CD14-positive monocyte (primary cell): ENCODE results near the gene TMEM222. TPM values are rescaled to one million over a fixed set of nuclear protein-coding genes. Genes with fewer than 3 reads are reported as not detected.

Experiments
- DNase-seq, 3 donors: peaks; one replicate each; pipeline ENCODE4 v3.0.0-alpha.2; 2011 to 2022
- H2AFZ ChIP-seq: 2 replicates; pipeline ENCODE4 v1.6.0; 2012; ENCODE audit warnings: mild to moderate bottlenecking, low read depth, low read length, inconsistent platforms; ENCODE audit not compliant: insufficient read depth, poor library complexity, severe bottlenecking
- H3K27ac ChIP-seq, 2 donors: 1 replicate in 1 of 2; 2 replicates in 1 of 2; pipeline ENCODE4 v1.5.1; 2012 to 2013; ENCODE audit warnings: low read length in 2 of 2, control low read depth in 1 of 2, inconsistent platforms in 1 of 2, low read depth in 1 of 2, mild to moderate bottlenecking in 1 of 2
- H3K27me3 ChIP-seq, 2 donors: one replicate each; pipeline versions ENCODE4 v1.6.0 to v1.6.1; 2011 to 2013; ENCODE audit warnings: low read length in 2 of 2; ENCODE audit not compliant: control insufficient read depth in 2 of 2, insufficient read depth in 2 of 2
- H3K36me3 ChIP-seq, 2 donors: replicated peaks in 1 of 2; 1 replicate in 1 of 2; 2 replicates in 1 of 2; pipeline versions ENCODE4 v1.5.1 to v1.6.1; 2012 to 2013; ENCODE audit warnings: low read length in 2 of 2, control low read depth in 1 of 2, inconsistent platforms in 1 of 2, mild to moderate bottlenecking in 1 of 2; ENCODE audit not compliant: insufficient read depth in 2 of 2, control insufficient read depth in 1 of 2
- H3K4me1 ChIP-seq, 2 donors: 1 replicate in 1 of 2; 2 replicates in 1 of 2; pipeline versions ENCODE4 v1.5.1 to v1.6.1; 2012 to 2013; ENCODE audit warnings: low read length in 2 of 2, control low read depth in 1 of 2, inconsistent platforms in 1 of 2, mild to moderate bottlenecking in 1 of 2, moderate library complexity in 1 of 2; ENCODE audit not compliant: insufficient read depth in 2 of 2, control insufficient read depth in 1 of 2
- H3K4me2 ChIP-seq: replicated peaks from 2 replicates; pipeline ENCODE3; 2012; ENCODE audit warnings: low read length, moderate library complexity, mild to moderate bottlenecking; ENCODE audit not compliant: poor library complexity, severe bottlenecking; ENCODE audit errors: extremely low read depth
- H3K4me3 ChIP-seq, 3 experiments: fragments of 200-600 bp in 1 of 3; sonication (generic) in 1 of 3; replicated peaks in 1 of 3; 1 replicate in 2 of 3; 2 replicates in 1 of 3; pipeline ENCODE4 v1.5.1; 2011 to 2013; ENCODE audit warnings: low read length in 3 of 3, mild to moderate bottlenecking in 3 of 3, control low read depth in 2 of 3, low read depth in 2 of 3, inconsistent platforms in 1 of 3, moderate library complexity in 1 of 3
- H3K79me2 ChIP-seq: 2 replicates; pipeline ENCODE4 v1.6.0; 2012; ENCODE audit warnings: mild to moderate bottlenecking, control low read depth, inconsistent platforms, low read length, moderate library complexity; ENCODE audit not compliant: insufficient read depth
- H3K9ac ChIP-seq: 2 replicates; pipeline ENCODE4 v1.6.0; 2017; ENCODE audit warnings: low read length, mild to moderate bottlenecking; ENCODE audit not compliant: insufficient read depth, poor library complexity, severe bottlenecking
- H3K9me3 ChIP-seq, 2 donors: replicated peaks in 1 of 2; 1 replicate in 1 of 2; 2 replicates in 1 of 2; pipeline versions ENCODE4 v1.5.1 to v1.6.1; 2012 to 2013; ENCODE audit warnings: low read length in 2 of 2, control low read depth in 1 of 2; ENCODE audit not compliant: control insufficient read depth in 1 of 2, insufficient read depth in 1 of 2
- H4K20me1 ChIP-seq: 2 replicates; pipeline ENCODE4 v1.6.0; 2012; ENCODE audit warnings: mild to moderate bottlenecking, low read length, control low read depth, moderate library complexity; ENCODE audit not compliant: insufficient read depth
- H3K27ac Mint-ChIP-seq, 7 donors: one replicate each; pipeline ENCODE4 v1.8.0; 2020; ENCODE audit warnings: mild to moderate bottlenecking in 7 of 7, mixed read lengths in 7 of 7, moderate library complexity in 6 of 7, inconsistent platforms in 2 of 7
- H3K27me3 Mint-ChIP-seq, 3 donors: one replicate each; pipeline ENCODE4 v1.8.0; 2021 to 2022; ENCODE audit warnings: low read depth in 3 of 3, mild to moderate bottlenecking in 3 of 3, mixed read lengths in 3 of 3, moderate library complexity in 3 of 3, inconsistent platforms in 1 of 3
- H3K36me3 Mint-ChIP-seq, 2 donors: one replicate each; pipeline ENCODE4 v1.8.0; 2020; ENCODE audit warnings: mixed read lengths in 2 of 2, inconsistent platforms in 1 of 2, mild to moderate bottlenecking in 1 of 2
- H3K4me1 Mint-ChIP-seq: one replicate; pipeline ENCODE4 v1.8.0; 2020; ENCODE audit warnings: mild to moderate bottlenecking, mixed read lengths
- H3K4me3 Mint-ChIP-seq, 2 donors: one replicate each; pipeline ENCODE4 v1.8.0; 2020; ENCODE audit warnings: mild to moderate bottlenecking in 2 of 2, mixed read lengths in 2 of 2, moderate library complexity in 1 of 2
- H3K9me3 Mint-ChIP-seq, 7 donors: one replicate each; pipeline ENCODE4 v1.8.0; 2020 to 2022; ENCODE audit warnings: mixed read lengths in 7 of 7, mild to moderate bottlenecking in 6 of 7, moderate library complexity in 6 of 7, inconsistent platforms in 2 of 7
- WGBS: methylation state at CpG from one replicate; pipeline ENCODE4 v1.1.5; 2013; ENCODE audit warnings: missing lambda C conversion rate; ENCODE audit not compliant: insufficient coverage; 5-methylcytosine and 5-hydroxymethylcytosine counted together
- intact Hi-C, 2 donors: fragments of 100-400 bp; cut with micrococcal nuclease; formaldehyde crosslinking; loops; one replicate each; pipeline versions ENCODE4 v1.15.0 to v1.15.1; 2023
- polyA plus RNA-seq, 3 donors: library from polyadenylated mRNA; depleted of rRNA in 1 of 3; unstranded in 2 of 3; stranded (reverse) in 1 of 3; fragments of 300-500 nt in 2 of 3; fragments of >200 nt in 1 of 3; fragmentation: Illumina TruSeq in 2 of 3; gene quantifications; 1 replicate in 2 of 3; 2 replicates in 1 of 3; pipeline ENCODE4 v1.2.3, GENCODE V29; 2012 to 2021
- TF ChIP-seq, protein P1 (sequence below): fragments of 200-600 bp; IDR thresholded peaks from one replicate; pipeline ENCODE4 v1.8.0; 2022; ENCODE audit warnings: antibody characterized with exemption, mild to moderate bottlenecking

Gene TMEM222
- polyA plus RNA-seq, 3 donors, result 23.2 to 29.0 (median 24.6) TPM

DNA sequence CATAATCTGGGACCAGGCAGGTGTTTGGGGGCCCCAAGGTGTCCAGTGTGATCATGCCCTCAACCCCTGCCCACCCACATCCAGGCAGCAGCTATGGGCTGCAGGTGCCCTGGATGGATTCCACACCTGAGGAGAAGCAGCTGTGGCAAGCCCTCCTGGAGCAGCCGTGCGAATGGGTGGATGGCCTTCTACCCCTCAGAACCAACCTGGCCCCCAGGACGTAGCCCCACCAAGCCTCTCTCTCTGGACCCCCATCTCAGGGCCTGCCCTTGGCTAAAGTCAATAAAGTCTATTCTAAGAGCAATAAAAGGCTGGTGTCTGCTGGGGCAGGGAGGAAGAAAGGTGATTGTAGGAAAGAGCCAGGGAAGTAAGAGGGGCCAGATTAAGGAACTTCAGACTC lies 31.7 kb downstream of the TMEM222 start:
- Histone ChIP-seq H4K20me1 (peaks cover 9% of the 10 kb centered on the region), H2AFZ (no peak overlapping the region), H3K79me2 (no peaks in the 10 kb centered on the region), H3K4me1 (peaks cover 18 to 33% of the 10 kb centered on the region in 2 donors), H3K9me3 (no peaks in the 10 kb centered on the region), H3K4me3 (no peak overlapping the region), H3K27me3 (peaks cover 0 to 2% of the 10 kb centered on the region in 2 donors), H3K4me2 (no peak overlapping the region), H3K27ac (no peak overlapping the region), H3K9ac (no peak overlapping the region), H3K36me3 (peaks cover 29 to 46% of the 10 kb centered on the region in 2 donors)
- no peak overlapping the region for H3K27ac Mint-ChIP-seq
- no peak for DNase-seq
- no CpG with 5 or more reads among the region's 3 CpGs for WGBS
- H3K4me3 Mint-ChIP-seq, result no peak overlapping the region
- peaks cover 1 to 14% (median 4%) of the 10 kb centered on the region in 3 donors for H3K27me3 Mint-ChIP-seq
- peaks cover 0 to 2% (median 0%) of the 10 kb centered on the region in 7 donors for H3K9me3 Mint-ChIP-seq
- H3K36me3 Mint-ChIP-seq, result peaks cover 16 to 75% of the 10 kb centered on the region in 2 donors
- intact Hi-C loops, result no loop called here
- H3K4me1 Mint-ChIP-seq, result peaks cover 18% of the 10 kb centered on the region
- TF ChIP-seq, protein P1, sequence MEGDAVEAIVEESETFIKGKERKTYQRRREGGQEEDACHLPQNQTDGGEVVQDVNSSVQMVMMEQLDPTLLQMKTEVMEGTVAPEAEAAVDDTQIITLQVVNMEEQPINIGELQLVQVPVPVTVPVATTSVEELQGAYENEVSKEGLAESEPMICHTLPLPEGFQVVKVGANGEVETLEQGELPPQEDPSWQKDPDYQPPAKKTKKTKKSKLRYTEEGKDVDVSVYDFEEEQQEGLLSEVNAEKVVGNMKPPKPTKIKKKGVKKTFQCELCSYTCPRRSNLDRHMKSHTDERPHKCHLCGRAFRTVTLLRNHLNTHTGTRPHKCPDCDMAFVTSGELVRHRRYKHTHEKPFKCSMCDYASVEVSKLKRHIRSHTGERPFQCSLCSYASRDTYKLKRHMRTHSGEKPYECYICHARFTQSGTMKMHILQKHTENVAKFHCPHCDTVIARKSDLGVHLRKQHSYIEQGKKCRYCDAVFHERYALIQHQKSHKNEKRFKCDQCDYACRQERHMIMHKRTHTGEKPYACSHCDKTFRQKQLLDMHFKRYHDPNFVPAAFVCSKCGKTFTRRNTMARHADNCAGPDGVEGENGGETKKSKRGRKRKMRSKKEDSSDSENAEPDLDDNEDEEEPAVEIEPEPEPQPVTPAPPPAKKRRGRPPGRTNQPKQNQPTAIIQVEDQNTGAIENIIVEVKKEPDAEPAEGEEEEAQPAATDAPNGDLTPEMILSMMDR, result no peak

DNA sequence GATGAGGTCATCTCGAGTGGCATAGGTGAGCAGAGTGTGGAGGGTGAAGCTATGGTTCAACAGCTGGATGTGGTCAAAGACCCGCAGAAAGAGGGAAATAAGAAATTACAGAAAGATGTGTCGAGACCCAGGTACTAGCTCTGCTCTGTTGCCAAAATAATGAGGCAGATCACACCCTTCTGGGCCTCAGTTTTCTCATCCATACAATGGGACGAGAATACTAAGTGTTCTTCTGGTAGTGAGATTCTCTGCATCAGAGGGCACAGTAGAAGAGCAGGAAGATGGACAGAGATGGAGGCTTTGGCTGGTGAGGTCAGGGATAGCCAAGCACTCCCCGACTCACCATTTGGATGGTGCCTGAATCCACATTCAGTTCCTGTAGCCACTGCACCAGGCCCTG lies 33.7 kb downstream of the TMEM222 start:
- Mint-ChIP-seq H3K9me3 (peaks cover 0 to 2% (median 0%) of the 10 kb centered on the region in 7 donors), H3K27ac (peak overlapping the region in 1 of 7 donors; percentile 50), H3K4me1 (peaks cover 22% of the 10 kb centered on the region), H3K27me3 (peaks cover 12 to 23% (median 22%) of the 10 kb centered on the region in 3 donors), H3K36me3 (peaks cover 22 to 79% of the 10 kb centered on the region in 2 donors), H3K4me3 (no peak overlapping the region)
- Histone ChIP-seq H3K4me1 (peaks cover 18 to 27% of the 10 kb centered on the region in 2 donors), H3K4me2 (no peak overlapping the region), H4K20me1 (peaks cover 13% of the 10 kb centered on the region), H3K79me2 (no peaks in the 10 kb centered on the region), H3K9me3 (no peaks in the 10 kb centered on the region), H2AFZ (no peak overlapping the region), H3K27ac (no peak overlapping the region), H3K27me3 (peaks cover 0 to 12% of the 10 kb centered on the region in 2 donors), H3K9ac (no peak overlapping the region), H3K4me3 (no peak overlapping the region), H3K36me3 (peaks cover 20 to 39% of the 10 kb centered on the region in 2 donors)
- TF ChIP-seq, protein P1, result no peak
- intact Hi-C loops, result loop anchor here in 1 of 2 donors (5.0 kb wide), 1 partner anchor 42 kb away; no protein-coding TSS in a partner anchor
- DNase-seq, result no peak
- WGBS, result 100% methylated on average over 2 of the region's 5 CpGs
